Measurements from ENCODE around the gene BTF3. TPM values are rescaled to one million over a fixed set of nuclear protein-coding genes. Genes with fewer than 3 reads are reported as not detected.

BTF3 gene
- polyA plus RNA-seq, 1 donor from 2014 or later = 324 TPM

- Histone ChIP-seq H3F3A (ENCODE audit: insufficient read depth, low read length, poor library complexity, severe bottlenecking) (no peaks in the 10 kb centered on the region), H3K9me3 (ENCODE audit: low read length) (no peaks in the 10 kb centered on the region)
- TF ChIP-seq TAF1 (IDR thresholded peaks at IDR 0.05; ENCODE audit: low read depth) (no peak), RAD21 (conservative IDR thresholded peaks at IDR 0.05) (no peak), POLR2AphosphoS5 (IDR thresholded peaks at IDR 0.05) (no peak), CTCF (IDR thresholded peaks at IDR 0.05; ENCODE audit: poor library complexity, severe bottlenecking) (no peak), EP300 (conservative IDR thresholded peaks at IDR 0.05; ENCODE audit: poor library complexity, severe bottlenecking) (no peak), SMC3 (conservative IDR thresholded peaks at IDR 0.05; ENCODE audit: poor library complexity) (no peak), REST (IDR thresholded peaks at IDR 0.05; ENCODE audit: borderline replicate concordance) (no peak), MXI1 (conservative IDR thresholded peaks at IDR 0.05; ENCODE audit: poor library complexity, severe bottlenecking) (no peak), EZH2 (IDR thresholded peaks at IDR 0.05; ENCODE audit: borderline replicate concordance, insufficient read depth, low read length, poor library complexity, severe bottlenecking) (no peak)
Observed at GRCh38 chr5:73552642-73553041, 54.4 kb downstream of the BTF3 start.

More at GRCh38 chr5:73552642-73553041, 54.4 kb downstream of the BTF3 start:
- no peak overlapping the region for H3K27ac ChIP-seq (ENCODE audit: low read length)
- H3K9me2 ChIP-seq (ENCODE audit: insufficient read depth, low read length) = no peaks in the 10 kb centered on the region
- H3K36me3 ChIP-seq (ENCODE audit: insufficient read depth, low read length) = peaks cover 5% of the 10 kb centered on the region
- H3K4me2 ChIP-seq (ENCODE audit: low read length) = no peak overlapping the region
- H3K79me2 ChIP-seq (replicated peaks; ENCODE audit: insufficient read depth, low read length) = no peaks in the 10 kb centered on the region
- H2AFZ ChIP-seq (ENCODE audit: low read depth, low read length) = no peak overlapping the region
- H4K20me1 ChIP-seq (ENCODE audit: insufficient read depth) = no peaks in the 10 kb centered on the region
- no peaks in the 10 kb centered on the region for H3K27me3 ChIP-seq (ENCODE audit: insufficient read depth, low read depth, low read length)
- no peak overlapping the region for H3K4me3 ChIP-seq (ENCODE audit: low read length)
- H3K9ac ChIP-seq (ENCODE audit: low read length) = no peak overlapping the region

Other genes with a start within 250 kb of the BTF3 start
- gene FOXD1, start 49.7 kb upstream of the BTF3 start, polyA plus RNA-seq = not detected in 2 replicates
- gene ANKRA2, start 67.2 kb downstream of the BTF3 start, polyA plus RNA-seq = 70.9 and 89.5 TPM in 2 replicates
- 18.1 and 22.0 TPM in 2 replicates for gene UTP15, start 67.3 kb downstream of the BTF3 start, polyA plus RNA-seq
- not detected in 2 replicates for gene ARHGEF28, start 127.8 kb downstream of the BTF3 start, polyA plus RNA-seq